HL-60 (cell line): Measurements from ENCODE around the gene FGF14.

Experiments
- DNase-seq, 2 experiments: peaks; one replicate each; pipeline ENCODE4 v3.0.0-alpha.2; 2010 to 2020; ENCODE audit warnings: low read depth in 1 of 2, low spot score in 1 of 2
- H3K27ac ChIP-seq: fragments of 250-450 bp; sonication (Bioruptor Pico); replicated peaks from 2 replicates; pipeline ENCODE4 v1.5.1; 2020; ENCODE audit warnings: mild to moderate bottlenecking, moderate library complexity
- H3K27me3 ChIP-seq: fragments of 250-450 bp; sonication (Bioruptor Pico); 2 replicates; pipeline ENCODE4 v1.5.1; 2021; ENCODE audit warnings: mild to moderate bottlenecking, moderate library complexity; ENCODE audit not compliant: insufficient read depth, poor library complexity, severe bottlenecking
- H3K4me3 ChIP-seq: replicated peaks from 2 replicates; pipeline ENCODE4 v1.5.1; 2011; ENCODE audit warnings: mild to moderate bottlenecking, control low read depth, low read length; ENCODE audit not compliant: insufficient read depth
- CTCF ChIP-seq: IDR thresholded peaks from one replicate; pipeline ENCODE4 v1.5.1; 2011; ENCODE audit warnings: low read length, control low read depth, inconsistent platforms; ENCODE audit not compliant: insufficient read depth
- GABPA ChIP-seq: IDR thresholded peaks from 2 replicates; pipeline ENCODE4 v1.6.1; 2012; ENCODE audit warnings: low read depth
- POLR2AphosphoS5 ChIP-seq: IDR thresholded peaks from 2 replicates; pipeline ENCODE4 v1.6.1; 2012; ENCODE audit warnings: low read depth
- REST ChIP-seq: IDR thresholded peaks from 2 replicates; pipeline ENCODE4 v1.6.1; 2012; ENCODE audit warnings: low read depth; ENCODE audit not compliant: insufficient replicate concordance
- SPI1 ChIP-seq: IDR thresholded peaks from 2 replicates; pipeline ENCODE4 v1.6.1; 2012; ENCODE audit warnings: low read depth, mild to moderate bottlenecking, borderline replicate concordance

Gene FGF14

GRCh38 chr13:102346769-102347168, 55.1 kb downstream of the FGF14 start:
- no peak overlapping the region for H3K27ac ChIP-seq
- TF ChIP-seq POLR2AphosphoS5 (no peak), CTCF (no peak), GABPA (no peak), REST (no peak), SPI1 (no peak)
- H3K4me3 ChIP-seq: no peak overlapping the region
- peaks cover 2% of the 10 kb centered on the region for H3K27me3 ChIP-seq
- no peak for DNase-seq

DNA sequence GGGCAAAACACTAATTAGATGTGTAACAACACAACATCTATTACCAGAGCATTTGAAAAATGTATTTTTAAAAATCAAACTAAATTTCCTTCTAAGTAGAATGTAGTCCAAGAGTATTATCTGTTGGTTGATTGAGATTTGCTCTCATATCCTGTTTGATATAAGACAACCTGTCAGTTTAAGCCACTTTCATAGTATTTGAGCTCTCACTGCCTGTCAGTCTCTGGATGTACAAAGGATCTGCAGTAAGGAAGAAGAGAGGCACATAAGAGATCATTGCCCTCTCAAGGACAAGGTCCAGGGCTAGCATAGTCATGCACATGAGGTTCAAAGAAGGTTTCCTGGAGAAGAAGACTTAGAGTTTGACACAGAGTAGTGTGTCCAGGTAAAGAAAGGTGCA, 57.4 kb downstream of the FGF14 start:
- Histone ChIP-seq H3K4me3 (no peak overlapping the region), H3K27me3 (peaks cover 2% of the 10 kb centered on the region), H3K27ac (no peak overlapping the region)
- TF ChIP-seq CTCF (no peak), POLR2AphosphoS5 (no peak), SPI1 (no peak), REST (no peak), GABPA (no peak)
- DNase-seq: no peak

DNA sequence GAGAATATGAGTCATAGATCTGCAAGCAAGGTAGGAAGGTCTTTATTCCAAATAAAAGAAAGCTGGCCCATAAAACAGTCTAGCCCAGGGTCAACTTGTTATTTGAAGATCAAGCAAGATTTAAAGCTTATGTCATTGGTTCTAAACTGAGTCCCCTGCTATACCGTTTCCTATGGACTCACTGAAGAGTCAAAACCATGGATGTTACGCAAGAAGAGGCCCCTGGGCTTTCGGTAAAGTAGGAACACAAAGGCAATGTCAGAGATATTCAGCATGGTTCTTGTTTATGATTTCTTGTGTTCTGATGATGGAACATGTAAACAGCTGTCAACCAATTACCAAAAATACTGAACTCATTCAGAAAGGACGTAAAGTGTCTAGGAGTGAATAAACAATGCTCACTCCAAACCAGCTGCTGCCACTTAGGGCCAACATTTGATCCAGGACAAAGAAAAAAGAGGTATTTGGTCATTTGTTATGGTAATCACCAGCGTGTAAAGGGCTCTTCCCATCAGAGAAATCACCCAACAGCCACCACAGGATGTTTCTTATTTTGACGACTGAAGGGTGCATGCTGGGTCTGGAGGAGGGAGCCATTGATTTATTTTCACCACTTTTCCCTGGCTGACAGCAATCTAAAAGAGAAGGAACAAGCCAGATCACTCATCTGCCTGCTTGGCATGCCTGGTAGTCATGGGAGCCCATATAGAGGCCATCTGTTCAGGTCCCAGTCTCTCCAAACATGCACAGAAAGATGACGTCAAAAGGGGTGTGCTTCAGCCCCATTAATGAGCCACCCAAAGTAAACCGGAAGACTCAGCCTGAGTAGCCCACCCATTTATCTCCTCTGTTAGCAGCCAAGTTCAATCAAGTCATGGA, 68.3 kb downstream of the FGF14 start:
- H3K4me3 ChIP-seq: no peak overlapping the region
- no peaks in the 10 kb centered on the region for H3K27me3 ChIP-seq
- DNase-seq: no peak
- H3K27ac ChIP-seq: no peak overlapping the region
- TF ChIP-seq POLR2AphosphoS5 (no peak), CTCF (no peak), GABPA (no peak), SPI1 (no peak), REST (no peak)
